RKO (cell line): ENCODE results near the gene TRPC4AP.
"Not testable (repeated sequence)": the region's sequence is repeated elsewhere in the genome, so short reads cannot be mapped to it uniquely, and the experiment has no call there.

ENCODE experiments used
- DNase-seq: peaks from one replicate; pipeline ENCODE4 v3.0.0-alpha.2; 2016; ENCODE audit warnings: low spot score

Gene TRPC4AP

DNA sequence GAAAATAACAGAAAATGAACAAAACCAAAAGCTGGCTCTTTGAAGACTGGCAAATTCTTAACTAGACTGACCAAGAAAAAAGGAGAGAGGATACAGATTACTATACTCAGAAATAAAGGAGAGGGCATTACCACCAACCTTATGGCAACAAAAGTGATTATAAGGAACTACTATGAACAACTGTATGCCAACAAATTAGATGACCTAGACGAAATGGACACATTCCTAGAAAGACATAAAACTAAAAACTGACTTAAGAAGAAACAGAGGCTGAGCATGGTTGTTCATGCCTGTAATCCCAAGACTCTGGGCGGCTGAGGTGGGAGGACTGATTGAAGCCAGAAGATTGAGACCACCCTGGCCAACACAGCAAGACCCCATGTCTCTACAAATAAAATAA is 33.5 kb downstream of the TRPC4AP start:
- no peak for DNase-seq

DNA sequence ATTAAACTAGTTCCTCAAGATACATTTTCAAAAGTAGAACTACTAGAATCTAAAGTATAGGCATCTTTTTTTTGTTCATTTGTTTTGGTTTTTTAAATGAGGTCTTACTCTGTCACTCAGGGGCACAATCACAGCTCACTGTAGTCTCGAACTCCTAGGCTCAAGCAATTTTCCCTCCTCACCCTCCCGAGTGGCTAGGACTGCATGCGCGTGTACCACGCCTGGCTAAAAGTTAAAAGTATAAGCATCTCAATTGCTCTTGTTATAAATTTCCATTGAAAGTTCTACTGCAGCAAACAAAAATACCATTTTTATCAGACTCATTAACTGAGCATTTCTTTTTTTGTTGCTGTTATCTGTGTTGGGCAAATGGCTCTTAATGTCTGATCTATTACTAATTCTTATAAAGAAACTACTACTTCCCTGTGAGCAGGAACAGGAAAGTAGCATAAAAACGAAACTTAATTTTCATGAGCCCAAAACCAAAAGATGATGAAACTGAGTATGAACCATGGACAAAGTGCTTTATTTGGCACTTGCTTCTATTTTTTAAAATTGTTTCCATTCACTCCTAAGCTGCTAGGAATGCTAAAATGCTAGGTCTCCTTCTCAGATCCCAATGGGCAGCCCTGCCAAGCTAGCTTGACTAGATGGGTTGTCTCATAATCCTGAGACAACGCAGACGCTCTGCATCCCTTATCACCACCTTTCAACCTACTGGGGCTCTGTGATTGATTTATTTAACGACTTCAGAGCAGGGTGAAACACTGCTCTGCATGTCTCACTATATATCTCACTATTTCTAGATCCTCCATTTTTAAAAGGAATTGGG is 36.9 kb downstream of the TRPC4AP start:
- no peak for DNase-seq

DNA sequence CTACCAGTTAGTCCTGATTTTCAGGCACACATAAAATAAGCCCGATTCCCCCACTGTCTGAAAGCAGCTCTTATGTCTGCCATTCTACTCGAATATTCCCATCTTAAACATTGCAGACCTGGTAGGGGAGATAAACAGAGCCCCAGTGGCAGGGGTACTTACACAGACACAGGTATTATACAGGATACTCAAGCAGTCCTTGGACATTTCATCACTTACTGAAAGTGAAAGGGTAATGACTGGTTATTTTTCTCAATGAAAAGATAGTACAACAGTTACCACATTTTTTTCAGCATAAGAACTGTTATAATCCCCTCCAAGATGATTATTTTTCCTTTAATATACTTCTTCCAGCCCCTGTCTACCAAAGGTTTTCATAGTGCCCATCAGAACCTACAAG is 37.8 kb downstream of the TRPC4AP start:
- no peak for DNase-seq

DNA sequence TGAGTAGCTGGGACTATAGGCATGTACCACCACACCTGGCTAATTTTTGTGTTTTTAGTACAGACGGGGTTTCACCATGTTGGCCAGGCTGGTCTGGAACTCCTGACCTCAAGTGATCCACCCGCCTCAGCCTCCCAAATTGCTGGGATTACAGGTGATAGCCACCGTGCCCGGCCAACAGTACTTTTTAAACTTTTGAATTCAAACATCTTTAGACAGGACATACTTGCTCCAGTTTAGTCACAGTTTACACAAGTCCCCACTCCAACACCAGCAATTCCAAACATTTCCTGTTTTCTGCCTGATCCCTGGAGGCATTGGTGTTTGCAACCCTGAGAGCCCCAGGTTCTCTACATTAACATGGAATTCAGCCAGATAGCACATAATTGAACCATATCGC is 40.0 kb downstream of the TRPC4AP start:
- not testable (repeated sequence) for DNase-seq

DNA sequence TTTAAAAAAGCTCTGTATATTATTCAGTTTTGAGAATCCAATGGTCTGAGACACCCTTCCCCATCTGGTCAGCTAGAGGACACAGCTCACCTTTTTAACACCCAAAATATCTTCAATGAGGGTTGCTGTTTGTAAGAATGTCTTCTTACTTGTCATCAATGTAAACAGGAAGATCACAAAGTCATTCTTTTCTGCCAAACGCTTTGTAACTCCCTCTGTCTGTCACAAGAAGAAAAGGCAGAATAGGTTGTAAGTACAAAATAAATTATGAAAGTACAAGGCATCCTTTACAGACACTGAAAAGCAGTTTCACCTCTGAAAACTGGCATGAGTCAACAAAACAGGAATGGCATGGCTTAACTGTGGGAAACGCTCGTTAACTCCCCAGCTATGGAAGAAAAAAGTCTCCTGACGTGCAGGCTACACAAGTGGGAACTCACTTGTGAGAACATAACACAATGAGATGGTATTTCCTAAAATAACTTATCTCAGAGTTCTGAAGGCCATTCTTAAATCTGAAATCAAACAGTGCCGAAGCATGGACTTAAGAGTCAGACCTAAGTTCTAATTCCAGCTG is 42.7 kb downstream of the TRPC4AP start:
- no peak for DNase-seq

DNA sequence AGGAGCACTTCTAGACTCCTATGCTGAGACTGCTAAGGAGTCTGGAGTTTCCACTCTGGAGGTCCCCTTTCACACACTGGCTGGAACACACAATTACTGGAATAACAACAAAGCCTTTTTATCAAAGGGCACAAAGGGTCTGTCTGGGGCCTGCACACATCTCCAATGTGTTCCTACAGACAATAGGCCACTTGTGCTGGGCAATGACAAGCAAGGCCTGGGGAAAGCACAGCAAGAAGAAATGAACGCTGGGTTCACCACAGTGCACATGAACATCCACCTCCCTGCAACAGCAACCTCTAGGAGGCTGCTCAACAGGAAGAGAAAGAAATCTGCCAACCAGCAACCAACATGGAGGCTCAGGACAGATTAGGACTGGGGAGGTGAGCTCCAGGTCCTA is 43.9 kb downstream of the TRPC4AP start:
- DNase-seq, result no peak

DNA sequence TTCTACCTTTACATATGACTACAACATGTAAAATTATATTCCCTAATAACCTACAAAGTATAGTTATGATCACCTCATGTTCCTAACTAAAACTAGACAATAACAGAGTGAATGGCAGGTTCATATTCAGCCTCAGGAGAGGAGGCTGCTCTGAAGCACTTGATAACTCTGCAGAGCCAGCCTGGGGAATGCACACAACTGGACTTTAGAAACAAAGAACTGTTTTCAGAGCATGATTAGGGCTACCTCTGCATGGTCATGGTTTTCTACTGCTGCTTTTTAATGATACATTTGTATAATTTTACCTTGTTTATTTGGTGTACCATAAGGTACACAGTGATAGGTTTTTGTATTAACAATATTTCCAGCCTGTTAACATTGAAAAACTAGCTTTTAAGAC is 50.3 kb downstream of the TRPC4AP start:
- no peak for DNase-seq

DNA sequence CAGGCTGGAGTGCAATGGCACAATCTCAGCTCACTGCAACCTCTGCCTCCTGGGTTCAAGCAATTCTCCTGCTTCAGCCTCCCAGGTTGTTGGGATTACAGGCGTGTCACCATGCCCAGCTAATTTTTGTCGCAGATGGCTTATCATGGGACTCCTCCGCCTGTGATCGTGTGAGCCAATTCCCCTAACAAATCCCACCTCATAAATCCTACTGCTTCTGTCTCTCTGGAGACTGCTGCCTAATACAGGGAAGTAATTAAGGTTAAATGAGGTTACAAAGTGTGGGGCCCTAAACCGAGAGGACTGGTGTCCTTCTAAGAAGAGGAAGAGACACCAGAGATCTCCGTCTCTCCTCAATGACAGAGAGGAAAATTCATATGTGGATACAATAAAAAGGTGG is 52.0 kb downstream of the TRPC4AP start:
- no peak for DNase-seq

DNA sequence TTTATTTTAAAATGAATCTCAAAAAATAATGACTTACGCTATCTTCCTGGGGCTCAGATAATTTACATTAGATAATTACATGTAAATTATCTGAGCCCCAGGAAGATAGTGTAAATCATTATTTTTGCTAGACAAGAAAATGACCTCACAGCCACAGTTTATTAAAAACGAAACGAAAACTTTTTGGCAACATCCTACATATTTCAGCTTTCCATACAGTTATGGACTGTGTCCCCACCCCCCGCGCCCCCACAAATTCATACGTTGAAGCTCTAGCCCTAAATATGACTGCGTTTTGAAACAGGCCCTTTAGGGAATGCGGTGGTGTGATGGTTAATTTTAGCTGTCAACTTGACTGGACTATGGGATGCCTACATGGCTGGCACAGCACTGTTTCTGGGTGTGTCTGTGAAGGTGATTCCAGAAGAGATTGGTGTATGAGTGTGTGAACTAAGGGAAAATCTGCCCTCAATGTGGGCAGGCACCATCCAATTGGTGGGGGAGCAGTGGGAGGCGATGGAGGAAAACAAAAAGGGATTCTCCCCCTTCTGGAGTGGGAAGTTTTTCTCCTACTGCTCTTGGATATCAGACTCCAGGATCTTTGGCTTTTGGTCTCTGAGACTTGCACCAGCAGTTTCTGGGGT is 52.6 kb downstream of the TRPC4AP start:
- no peak for DNase-seq

DNA sequence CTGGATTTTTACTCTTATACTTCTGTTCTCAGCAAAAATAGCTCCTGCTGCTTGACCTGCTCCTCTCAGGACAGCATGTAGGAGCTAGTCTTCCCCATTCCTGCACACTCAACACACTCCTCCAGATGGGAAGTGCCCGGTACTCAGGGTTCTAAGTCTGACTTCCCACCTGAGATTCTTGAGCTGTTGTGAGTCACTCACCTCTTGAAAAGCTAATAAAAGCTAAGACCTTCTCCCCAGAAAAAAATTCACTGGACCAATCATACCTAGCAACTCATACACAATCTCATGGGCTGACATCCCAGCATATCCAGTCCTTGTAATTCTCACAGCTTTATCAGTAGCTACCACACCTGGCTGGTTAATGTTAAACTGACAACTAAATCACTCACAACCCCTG is 53.5 kb downstream of the TRPC4AP start:
- no peak for DNase-seq

DNA sequence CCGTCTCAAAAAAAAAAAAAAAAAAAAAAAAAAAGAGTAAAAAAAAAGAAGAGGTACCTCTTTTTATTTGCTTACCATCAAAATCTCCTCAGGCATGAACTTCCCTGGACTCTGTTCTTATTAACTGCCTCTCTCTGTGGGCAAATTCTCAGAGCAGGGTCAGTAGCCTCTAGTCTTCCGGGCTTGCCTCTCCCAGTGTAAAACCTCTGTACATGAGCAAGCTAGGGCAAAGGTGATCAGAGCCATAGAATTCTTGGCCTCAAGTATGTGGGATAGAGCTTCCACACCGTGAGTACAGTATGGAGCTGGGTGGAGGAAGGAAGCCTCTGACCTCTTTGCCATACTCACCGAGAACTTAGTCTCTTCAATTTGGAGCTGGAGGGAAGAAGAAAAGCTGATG is 58.5 kb downstream of the TRPC4AP start:
- DNase-seq, result no peak

DNA sequence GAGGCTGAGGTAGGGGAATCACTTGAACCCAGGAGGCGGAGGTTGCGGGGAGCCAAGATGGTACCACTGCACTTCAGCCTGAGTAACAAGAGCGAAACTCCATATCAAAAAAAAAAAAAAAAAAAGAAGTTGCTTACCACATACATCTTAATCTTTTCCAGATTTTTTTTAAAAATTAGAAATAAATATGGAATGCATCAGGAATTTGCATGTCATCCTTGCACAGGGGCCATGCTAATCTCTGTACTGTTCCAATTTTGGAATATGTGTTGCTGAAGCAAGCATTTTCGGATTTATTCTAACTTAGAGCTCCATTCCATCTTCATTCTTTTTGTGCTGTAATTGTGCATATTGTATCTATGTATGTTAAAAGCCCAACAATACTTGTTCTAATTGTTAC is 62.5 kb downstream of the TRPC4AP start:
- no peak for DNase-seq

DNA sequence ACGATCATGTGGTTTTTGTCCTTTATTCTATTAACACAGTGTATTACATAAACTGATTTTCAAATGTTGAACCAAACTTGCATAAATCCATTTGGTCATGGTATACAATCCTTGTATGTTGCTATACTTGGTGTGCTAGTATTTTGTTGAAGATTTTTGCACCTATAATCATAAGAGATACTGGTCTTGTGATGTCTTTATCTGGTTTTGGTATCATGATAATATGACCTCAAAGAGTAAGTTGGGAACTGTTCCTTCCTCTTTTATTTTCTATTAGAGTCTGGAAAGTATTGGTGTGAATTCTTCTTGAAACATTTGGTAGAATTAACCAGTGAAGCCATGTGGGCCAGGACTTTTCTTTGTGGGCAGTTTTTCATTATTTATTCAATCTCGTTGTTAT is 65.3 kb downstream of the TRPC4AP start:
- DNase-seq, result no peak

DNA sequence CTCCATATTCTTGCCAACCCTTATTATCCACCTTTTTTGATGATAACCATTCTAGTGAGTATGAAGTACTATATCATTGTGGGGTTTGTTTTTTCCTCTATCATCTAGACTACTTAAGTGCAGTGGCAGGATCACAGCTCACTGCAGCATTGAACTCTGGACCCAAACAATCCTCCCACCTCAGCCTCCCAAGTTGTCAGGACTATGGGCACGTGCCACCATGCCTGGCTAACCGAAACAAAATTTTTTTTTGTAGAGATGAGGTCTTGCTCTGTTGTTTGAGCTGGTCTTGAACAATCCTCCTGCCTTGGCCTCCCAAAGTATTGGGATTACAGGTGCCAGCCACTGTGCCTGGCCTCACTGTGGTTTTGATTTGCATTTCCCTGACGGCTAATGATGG is 67.5 kb downstream of the TRPC4AP start:
- no peak for DNase-seq

DNA sequence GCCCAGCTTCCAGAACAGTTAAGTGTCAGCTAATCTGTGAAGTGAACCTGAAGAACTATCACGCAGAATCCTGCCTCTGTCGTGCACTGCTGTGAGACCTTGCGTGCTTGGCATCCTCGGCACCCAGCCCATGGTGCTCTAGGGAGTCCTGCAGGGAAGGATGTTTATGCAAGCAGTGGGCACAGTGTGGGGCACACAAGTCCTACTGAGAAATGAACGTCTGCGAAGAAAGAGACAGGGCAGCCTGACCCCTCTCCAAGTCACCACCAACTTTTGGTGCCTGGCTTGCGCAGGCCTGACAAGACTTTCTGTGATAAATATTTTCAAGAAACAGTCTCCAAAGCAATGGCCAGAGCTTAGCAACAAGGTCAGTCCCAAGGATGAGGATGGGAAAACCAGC is 69.0 kb downstream of the TRPC4AP start:
- no peak for DNase-seq

DNA sequence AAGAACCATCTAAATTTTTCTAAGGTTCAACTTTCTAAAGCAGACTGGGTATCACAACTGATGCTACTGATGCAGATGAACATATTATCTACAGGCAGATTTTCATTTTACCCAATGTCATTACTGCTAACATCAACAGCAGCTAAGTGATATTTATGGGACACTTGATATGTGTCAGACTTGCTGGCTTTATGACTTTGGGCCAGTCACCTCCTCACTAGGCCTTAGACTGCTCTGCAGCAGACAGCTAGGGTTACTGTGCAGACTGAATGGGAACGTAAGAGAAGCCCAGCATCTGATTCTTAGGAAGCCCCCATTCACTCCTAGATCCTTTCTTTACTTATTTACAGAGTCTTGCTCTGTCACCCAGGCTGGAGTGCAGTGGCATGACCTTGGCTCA is 70.8 kb downstream of the TRPC4AP start:
- DNase-seq, result no peak

DNA sequence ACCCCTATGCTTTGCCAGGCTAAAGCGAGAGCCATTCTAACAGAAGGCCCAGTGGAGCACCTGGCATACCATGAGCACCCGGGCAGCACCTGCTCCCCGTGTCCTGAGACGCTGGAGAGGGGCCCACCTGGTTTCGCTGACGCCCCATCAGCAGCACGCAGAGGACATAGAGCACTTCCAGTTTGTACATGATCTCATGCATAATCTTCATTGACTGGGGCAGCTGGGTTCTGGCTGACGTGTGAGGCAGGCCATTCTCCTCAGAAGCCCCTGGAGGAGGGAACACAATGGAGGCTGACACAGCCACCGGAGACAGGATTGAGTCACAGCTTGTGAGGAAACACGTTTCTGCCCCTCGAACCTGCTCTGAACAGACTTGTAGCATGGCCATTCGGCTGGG is 71.5 kb downstream of the TRPC4AP start:
- no peak for DNase-seq

DNA sequence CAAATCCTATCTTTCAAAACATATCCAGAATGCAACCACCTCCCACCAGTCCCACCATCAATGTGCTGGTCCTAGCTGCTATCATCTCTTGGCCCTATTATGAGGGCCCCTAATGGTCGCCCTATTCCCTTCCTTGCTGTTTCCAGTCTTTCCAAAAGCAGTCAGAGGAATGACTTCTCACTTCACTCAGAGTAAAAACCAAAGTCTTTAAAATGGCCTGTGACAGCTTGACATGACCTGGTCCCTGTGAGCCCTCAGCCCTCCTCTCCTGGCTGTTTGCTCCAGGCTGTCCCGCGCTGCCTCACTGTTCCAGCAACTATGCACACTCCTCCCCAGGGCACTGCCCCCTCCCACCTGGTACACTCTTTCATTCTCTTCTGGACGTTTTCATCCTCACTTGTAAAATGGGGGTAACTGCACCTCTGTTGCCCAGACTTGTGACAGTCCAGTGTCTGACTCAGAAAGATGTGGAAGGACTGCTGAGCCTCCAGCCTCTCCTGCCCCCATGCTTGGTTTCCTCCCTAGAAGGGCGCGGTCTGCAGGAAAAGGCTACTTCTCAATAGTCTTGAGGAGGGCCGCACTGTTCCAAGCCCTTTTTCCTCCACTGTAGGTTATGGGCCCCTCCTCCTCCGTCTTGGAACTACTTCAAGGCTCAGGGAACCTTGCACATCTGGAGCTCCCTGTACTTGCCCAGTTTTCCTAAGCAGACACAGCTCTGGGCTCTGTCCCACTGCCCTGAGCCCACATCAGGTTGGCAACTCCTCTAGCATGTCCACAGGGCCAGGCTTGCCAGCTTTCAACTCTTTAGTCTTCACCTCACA is 72.3 kb downstream of the TRPC4AP start:
- DNase-seq, result no peak

DNA sequence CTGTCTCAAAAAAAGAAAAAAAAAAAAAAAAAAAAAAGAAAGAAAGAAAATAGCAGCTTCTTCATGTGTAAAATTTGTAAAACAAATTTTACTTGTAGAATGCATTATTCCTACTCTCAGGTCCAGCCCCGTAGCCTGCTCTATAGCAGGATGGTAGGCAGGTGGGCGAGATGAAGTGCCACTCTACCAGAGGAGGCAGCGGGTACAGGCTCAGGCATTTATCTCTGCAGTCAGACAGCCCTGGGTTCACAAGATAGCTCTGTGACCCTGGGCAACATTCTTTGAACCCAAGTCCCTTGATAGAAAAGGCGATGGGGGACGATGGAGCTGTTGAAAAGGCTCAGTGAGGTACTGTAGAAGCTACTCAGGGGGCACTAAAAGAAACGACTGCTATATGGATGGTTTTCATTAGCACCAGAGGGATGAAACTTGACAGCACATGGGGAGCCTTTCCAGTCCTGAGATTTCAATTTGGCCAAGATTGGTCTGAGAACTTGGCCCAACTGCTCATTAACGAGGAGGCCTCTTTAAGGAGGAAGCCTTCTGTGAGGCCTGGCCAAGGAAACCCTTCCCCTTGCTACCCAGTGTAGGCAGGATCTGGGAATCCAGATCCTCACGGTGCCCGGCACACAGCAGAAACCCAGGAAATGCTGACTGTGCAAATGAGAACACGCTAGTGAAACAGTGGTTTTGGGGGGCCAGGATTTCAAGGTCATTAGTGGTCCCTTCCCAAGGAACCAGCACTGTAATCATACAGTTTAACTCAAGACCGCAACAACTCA is 73.8 kb downstream of the TRPC4AP start:
- no peak for DNase-seq

DNA sequence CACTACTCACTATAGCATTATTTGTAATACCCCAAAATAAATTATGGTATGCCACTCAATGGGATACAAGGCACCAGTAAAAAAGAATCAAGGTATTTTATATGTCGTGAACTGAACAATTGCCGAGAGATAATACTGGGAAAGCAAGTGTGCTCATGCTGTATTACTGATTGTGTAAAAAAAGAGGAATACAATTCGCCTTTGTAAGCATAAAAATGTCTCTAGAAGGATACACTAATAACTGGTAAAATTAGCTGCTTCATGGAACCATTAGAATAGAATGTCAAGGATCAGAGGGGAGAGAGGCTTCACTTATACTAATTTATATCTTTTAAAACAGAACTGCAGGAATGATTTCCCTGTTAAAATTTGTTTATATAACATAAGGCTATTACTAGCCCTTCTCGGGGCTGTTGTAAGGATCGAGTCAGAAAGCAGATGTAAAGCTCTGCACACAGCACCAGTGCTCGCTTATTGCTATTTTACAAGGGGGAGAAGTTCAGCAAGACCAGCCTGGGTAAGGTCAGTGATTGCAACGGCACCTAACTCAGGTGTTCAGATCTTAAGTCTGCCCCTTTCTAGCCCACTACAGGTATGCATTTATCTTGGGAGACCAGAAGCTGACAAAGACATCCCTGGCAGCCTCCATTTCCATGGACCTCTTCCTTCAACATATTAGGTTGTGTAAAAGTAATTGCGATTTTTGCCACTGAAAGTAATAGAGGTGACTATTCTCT is 75.3 kb downstream of the TRPC4AP start:
- DNase-seq, result no peak

DNA sequence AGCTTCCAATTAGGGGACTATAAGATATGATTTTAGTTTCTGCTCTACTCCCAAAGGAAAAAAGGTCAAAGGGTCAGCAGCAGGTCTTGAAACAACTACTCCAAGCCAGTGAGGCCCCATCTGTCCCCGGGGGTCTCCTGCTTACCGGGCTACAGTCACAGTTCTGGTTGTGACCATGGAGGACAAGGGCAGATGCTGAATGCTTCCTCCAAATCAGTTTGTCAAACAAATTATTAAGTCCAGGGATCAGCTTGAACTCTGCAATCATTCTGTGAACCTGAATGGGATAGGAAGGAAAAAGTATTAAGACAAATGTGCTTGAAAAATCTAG is 76.8 kb downstream of the TRPC4AP start:
- DNase-seq, result no peak
